ENCODE data around the gene AHNAK2.

Gene AHNAK2

GRCh38 chr14:104973385-104974145 lies 4.6 kb downstream of the AHNAK2 start:
- DNase-seq (ENCODE audit: low spot score), result no peak

- DNase-seq (ENCODE audit: low spot score), result peak; percentile 40
These were observed 5.1 kb downstream of the AHNAK2 start for GRCh38 chr14:104973135-104973384.

- no peak for DNase-seq (ENCODE audit: low spot score)
These were observed 5.7 kb downstream of the AHNAK2 start for GRCh38 chr14:104972301-104973134.

- DNase-seq (ENCODE audit: low spot score), result no peak
These were observed 6.5 kb downstream of the AHNAK2 start for GRCh38 chr14:104971447-104972240.

- peak; percentile 48 for DNase-seq (ENCODE audit: low spot score)
These were observed 7.7 kb downstream of the AHNAK2 start for GRCh38 chr14:104970231-104971068.

GRCh38 chr14:104969741-104970230 lies 8.4 kb downstream of the AHNAK2 start:
- DNase-seq (ENCODE audit: low spot score), result no peak

- no peak for DNase-seq (ENCODE audit: low spot score)
These were observed 9.4 kb downstream of the AHNAK2 start for GRCh38 chr14:104968541-104969401.

GRCh38 chr14:104968153-104968527 lies 10.0 kb downstream of the AHNAK2 start:
- DNase-seq (ENCODE audit: low spot score), result peak; percentile 38

GRCh38 chr14:104967386-104968152 lies 10.6 kb downstream of the AHNAK2 start:
- DNase-seq (ENCODE audit: low spot score), result no peak

- DNase-seq (ENCODE audit: low spot score), result no peak
These were observed 11.2 kb downstream of the AHNAK2 start for GRCh38 chr14:104966981-104967385.

- DNase-seq (ENCODE audit: low spot score), result no peak
These were observed 11.8 kb downstream of the AHNAK2 start for GRCh38 chr14:104966261-104966865.

GRCh38 chr14:104965561-104966231 lies 12.5 kb downstream of the AHNAK2 start:
- no peak for DNase-seq (ENCODE audit: low spot score)

GRCh38 chr14:104964546-104964945 lies 13.6 kb downstream of the AHNAK2 start:
- no peak for DNase-seq (ENCODE audit: low spot score)

- DNase-seq (ENCODE audit: low spot score), result no peak
These were observed 20.7 kb downstream of the AHNAK2 start for GRCh38 chr14:104957146-104958113.

- DNase-seq (ENCODE audit: low spot score), result no peak
These were observed 21.8 kb downstream of the AHNAK2 start for GRCh38 chr14:104956290-104956890.

- DNase-seq (ENCODE audit: low spot score), result no peak
These were observed 22.8 kb downstream of the AHNAK2 start for GRCh38 chr14:104955396-104955770.

- no peak for DNase-seq (ENCODE audit: low spot score)
These were observed 23.3 kb downstream of the AHNAK2 start for GRCh38 chr14:104954746-104955395.

Measured in cerebellar cortex (tissue), 1 donor.